ENCODE measurements around the gene RAD52. TPM values are rescaled to one million over a fixed set of nuclear protein-coding genes. Genes with fewer than 3 reads are reported as not detected.

RAD52 gene
- total RNA-seq, 4 donors from 2014 or later = 4.9 to 15.4 (median 11.2) TPM

GRCh38 chr12:879641-880040 lies 69.9 kb downstream of the RAD52 start:
- no peak for ATAC-seq (ENCODE audit: low FRiP score)
- no peak for DNase-seq (ENCODE audit: low spot score)
- no peak for TF ChIP-seq CTCF (IDR thresholded peaks at IDR 0.05)

- ATAC-seq (ENCODE audit: low FRiP score) = no peak
- TF ChIP-seq CTCF (IDR thresholded peaks at IDR 0.05) = no peak
- DNase-seq (ENCODE audit: low spot score) = no peak
These were observed 75.5 kb downstream of the RAD52 start for GRCh38 chr12:873954-874353.

- no peak for TF ChIP-seq CTCF (IDR thresholded peaks at IDR 0.05)
- DNase-seq (ENCODE audit: low spot score) (no peak), ATAC-seq (ENCODE audit: low FRiP score) (no peak)
These were observed 79.1 kb downstream of the RAD52 start for GRCh38 chr12:870378-870777.

GRCh38 chr12:868722-869121 lies 80.8 kb downstream of the RAD52 start:
- no peak for ATAC-seq (ENCODE audit: low FRiP score)
- no peak for TF ChIP-seq CTCF (IDR thresholded peaks at IDR 0.05)

GRCh38 chr12:867905-868304 lies 81.6 kb downstream of the RAD52 start:
- ATAC-seq (ENCODE audit: low FRiP score) = no peak
- TF ChIP-seq CTCF (IDR thresholded peaks at IDR 0.05) = no peak
- no peak for DNase-seq (ENCODE audit: low spot score)

More at GRCh38 chr12:868722-869121, 80.8 kb downstream of the RAD52 start:
- DNase-seq (ENCODE audit: low spot score) = no peak

- TF ChIP-seq CTCF (IDR thresholded peaks at IDR 0.05) = no peak
- ATAC-seq (ENCODE audit: low FRiP score) = no peak
These were observed 83.9 kb downstream of the RAD52 start for GRCh38 chr12:865614-866013.

GRCh38 chr12:863285-863684 lies 86.2 kb downstream of the RAD52 start:
- DNase-seq (ENCODE audit: low spot score) (no peak), ATAC-seq (ENCODE audit: low FRiP score) (no peak)
- TF ChIP-seq CTCF (IDR thresholded peaks at IDR 0.05) = no peak

More at GRCh38 chr12:865614-866013, 83.9 kb downstream of the RAD52 start:
- DNase-seq (ENCODE audit: low spot score) = no peak
